Activated gamma-delta T cell treated with anti-CD3 and anti-CD28 coated beads, Interleukin-2, amount 50 U/mL, for 16 hours (primary cell): ENCODE measurements around the gene LITAFD.
"Not testable (repeated sequence)": the region's sequence is repeated elsewhere in the genome, so short reads cannot be mapped to it uniquely, and the experiment has no call there.

Source experiments
- DNase-seq: peaks from one replicate; pipeline ENCODE4 v3.0.0-alpha.2; 2020; ENCODE audit warnings: low read depth

Gene LITAFD

GRCh38 chr16:8872967-8873865, 8.9 kb upstream of the LITAFD start:
- no peak for DNase-seq

GRCh38 chr16:8873866-8874195, 8.3 kb upstream of the LITAFD start:
- not testable (repeated sequence) for DNase-seq

DNA sequence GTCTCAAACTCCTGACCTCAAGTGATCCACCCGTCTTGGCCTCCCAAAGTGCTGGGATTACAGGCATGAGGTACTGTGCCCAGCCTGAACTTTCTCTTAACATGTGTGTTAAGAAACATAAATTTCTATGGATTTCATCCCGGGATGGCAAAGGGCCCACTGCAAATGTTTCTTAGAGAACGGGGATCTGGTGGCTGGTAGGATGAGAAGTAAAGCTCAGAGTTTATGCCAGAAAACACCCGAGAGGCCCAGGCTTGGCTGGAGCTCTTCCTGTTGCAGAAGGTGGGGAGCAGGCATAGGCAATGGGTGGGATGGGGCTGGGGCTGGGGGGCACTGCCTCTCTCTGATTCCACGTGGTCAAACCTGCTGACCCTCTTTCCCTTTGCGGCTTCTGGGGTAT, 7.8 kb upstream of the LITAFD start:
- DNase-seq, result no peak

DNA sequence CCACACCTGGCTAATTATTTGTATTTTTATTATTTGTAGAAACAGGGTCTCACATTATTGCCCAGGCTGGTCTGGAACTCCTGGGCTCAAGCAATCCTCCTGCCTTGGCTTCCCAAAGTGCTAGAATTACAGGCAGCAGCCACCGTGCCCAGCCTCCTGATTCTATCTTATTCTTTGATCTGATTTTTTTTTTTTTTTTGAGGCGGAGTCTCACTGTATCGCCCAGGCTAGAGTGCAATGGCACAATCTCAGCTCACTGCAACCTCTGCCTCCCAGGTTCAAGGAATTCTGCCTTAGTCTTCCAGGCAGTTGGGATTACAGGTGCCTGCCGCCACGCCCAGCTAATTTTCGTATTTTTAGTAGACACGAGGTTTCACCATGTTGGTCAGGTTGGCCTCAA, 6.8 kb upstream of the LITAFD start:
- not testable (repeated sequence) for DNase-seq

- no peak for DNase-seq
Observed at GRCh38 chr16:8877894-8878522, 4.1 kb upstream of the LITAFD start.

GRCh38 chr16:8878523-8878911, 3.6 kb upstream of the LITAFD start:
- DNase-seq, result no peak

- DNase-seq, result no peak
Observed at GRCh38 chr16:8880839-8881510, 1.2 kb upstream of the LITAFD start.

DNA sequence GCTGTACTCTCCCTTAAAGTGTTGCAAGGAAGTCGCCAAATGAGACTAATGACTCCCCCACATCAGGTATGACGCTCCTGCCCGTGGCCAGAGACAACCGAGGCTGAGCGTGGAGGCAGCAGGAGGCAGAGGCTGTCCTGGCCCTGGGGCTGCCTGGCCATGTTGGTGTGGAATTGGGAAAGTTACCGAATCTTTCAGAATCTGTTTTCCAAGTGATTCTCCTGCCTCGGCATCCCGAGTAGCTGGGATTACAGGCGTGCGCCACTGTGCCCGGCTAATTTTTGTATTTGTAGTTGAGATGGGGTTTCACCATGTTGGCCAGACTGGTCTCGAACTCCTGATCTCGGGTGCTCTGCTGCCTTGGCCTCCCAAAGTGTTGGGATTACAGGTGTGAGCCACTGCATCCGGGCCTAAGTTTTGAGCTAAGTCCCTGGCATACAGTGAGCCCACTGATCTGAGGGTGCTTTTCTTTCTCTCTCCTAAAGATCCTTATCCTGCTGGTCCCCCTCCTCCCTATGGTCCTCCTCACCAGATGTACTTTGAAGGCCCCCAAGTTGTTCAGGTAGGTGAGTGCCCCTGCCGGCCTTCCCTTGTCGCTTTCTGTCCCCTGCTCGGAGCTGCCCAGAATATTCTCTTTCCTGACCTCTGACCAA, 700 bp downstream of the LITAFD start:
- DNase-seq, result no peak

DNA sequence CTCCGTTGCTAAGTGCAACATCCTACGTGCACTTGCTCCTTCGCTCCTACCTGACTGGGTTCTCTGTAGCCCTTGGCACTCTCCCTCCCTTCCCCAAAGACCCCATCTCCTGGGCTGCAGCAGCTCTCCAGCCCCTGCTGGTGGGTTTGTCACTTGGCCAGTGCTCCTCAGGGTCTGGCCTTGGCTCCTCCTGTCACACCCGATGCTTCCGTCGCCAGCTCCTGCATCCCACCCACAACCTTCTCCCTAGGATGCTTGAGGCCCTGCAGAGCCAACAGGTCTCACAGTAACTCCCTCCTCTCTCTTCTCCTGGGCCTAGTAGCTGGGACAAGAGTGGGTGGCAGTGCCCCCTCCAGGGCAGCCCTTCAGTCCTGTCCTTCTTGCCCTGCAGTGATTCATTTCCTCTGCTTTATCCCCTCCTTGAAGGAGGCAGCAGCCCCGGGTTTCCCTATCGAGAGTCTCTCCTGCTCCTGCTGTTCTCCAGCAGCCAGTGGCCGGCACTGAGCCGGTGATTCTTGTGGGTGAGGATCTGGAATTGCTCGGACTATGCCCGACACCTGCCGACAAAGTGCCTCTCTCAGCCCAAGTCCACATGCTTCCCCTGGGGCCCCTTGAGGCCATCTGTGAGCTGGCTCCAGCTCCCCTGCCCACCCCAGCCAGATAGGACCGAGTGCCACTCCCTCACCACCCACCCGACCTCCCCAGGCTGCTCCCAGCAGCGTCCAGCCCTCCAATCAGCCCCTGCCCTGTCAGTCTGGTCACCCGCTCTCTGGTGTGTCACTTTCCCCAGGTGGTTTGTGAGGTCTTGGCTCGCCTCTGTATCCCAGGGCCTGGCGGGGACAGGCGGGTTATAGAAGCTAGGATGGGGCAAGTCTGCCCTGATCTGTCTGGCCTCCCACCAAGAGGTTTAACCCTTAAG, 3.8 kb downstream of the LITAFD start:
- DNase-seq, result no peak

- no peak for DNase-seq
Observed at GRCh38 chr16:8886593-8887430, 4.7 kb downstream of the LITAFD start.

DNA sequence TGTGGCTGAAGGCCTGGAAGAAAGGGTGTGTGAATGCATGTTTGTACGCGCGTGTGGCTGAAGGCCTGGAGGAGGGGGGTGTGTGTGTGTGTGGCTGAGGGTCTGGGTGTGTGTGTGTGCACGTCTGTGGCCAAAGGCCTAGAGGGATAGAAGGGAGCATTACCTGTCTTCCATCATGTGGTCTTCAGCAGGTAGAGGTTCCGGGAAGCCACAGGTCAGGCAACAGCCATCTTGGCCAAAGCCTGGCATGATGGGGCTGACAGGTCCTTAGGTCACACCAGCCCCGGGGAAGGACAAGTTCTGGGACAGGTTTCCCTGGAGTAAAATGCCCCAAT, 5.2 kb downstream of the LITAFD start:
- DNase-seq, result no peak

- no peak for DNase-seq
Observed at GRCh38 chr16:8887952-8888560, 5.9 kb downstream of the LITAFD start.

DNA sequence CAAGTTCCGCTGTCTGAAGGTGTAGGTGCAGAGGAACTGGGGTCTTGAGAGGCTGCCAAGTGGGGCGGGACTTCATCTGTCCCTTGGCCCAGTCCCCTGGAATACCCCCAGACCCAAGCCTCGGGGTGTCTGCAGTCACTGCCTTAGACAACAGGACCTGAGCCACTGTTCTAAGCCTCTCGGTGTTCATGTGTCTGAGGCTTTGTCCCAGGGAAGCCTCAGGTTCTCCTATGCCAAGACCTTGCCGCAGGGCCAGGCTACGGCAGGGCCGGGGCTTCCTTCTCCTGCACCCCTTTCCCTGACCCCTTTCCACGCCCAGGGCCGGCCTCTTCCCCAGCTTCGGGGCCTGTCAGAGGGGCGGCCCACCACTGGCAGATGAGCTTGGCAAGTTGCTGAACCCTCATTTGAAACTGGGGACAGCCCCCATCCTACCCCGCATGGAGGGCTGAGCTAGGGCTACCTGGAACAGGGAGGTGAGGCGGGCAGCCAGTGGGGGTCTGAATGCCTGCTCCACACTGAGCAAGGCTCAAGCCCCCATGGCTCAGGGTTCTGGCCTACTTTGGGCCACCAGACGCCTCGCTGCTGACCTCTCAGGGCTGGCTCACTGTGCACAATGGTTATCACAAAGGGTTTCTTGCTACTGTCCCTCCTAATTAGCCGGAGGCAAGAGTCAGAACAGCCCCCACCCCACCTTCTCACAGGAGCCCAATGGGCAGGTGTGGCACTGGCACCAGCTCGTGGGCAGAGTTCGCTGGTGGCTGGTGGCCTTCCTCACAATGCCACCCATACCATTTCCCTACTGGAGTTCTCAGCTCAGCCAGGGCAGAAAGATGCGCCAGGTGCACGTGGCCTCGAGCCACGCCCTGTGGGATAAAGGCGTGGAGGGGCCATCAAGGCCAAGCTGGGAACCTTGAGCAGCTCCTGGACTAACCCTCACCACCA, 7.1 kb downstream of the LITAFD start:
- DNase-seq, result no peak

DNA sequence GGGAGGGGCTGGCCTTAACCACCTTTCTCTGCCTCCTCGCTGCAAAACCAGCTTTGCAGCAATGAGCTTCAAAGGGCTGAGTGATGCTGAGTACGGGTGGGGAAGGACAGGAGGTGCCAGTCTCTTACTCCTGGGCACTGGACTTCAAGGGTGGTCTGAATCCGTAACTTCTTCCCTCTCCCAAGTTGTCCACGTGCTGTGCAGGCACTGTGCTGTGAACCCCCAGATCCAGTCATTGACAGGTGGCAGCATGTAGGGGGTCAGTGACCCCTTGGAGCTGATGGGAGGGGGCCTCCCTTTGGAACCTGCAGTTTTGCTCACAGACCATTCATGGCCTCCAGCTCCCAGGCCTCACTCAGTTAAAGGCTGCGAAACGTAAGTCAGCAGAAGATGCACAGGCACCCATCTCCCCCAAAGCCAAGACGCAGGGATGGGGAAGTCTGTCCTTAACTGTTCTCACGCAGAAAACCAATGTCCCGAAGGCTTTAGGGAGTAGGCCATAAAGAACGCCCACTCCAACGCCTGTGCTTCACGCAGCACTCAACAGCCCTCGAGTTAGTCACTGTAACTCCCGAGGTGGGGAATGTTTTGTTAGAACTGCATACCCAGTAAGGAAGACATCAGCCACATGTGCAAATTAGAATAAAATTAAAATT, 7.9 kb downstream of the LITAFD start:
- DNase-seq, result no peak

- no peak for DNase-seq
Observed at GRCh38 chr16:8890549-8890921, 8.4 kb downstream of the LITAFD start.

DNA sequence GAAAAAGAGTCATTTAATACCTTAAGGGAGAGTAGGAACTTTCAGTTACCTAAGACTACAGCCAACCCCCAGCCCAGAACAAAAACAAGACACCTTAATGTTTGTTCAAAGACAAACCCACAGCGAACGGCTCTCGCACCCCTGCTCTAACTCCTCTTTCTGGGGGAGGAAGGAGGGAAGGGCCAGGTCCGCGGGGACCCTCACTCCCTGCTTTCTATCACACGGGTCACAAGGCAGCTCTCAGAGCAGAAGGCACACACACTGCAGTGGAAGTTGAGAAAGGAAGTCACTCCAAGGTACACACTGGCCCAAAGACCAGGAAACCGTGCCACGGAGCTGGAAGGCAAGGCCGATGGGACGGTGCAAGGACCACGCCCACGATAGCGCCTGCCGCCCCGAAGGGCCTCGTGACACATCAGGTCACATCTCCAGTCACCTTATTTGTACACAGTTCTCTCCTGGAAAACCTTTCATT, 10.0 kb downstream of the LITAFD start:
- DNase-seq, result no peak

DNA sequence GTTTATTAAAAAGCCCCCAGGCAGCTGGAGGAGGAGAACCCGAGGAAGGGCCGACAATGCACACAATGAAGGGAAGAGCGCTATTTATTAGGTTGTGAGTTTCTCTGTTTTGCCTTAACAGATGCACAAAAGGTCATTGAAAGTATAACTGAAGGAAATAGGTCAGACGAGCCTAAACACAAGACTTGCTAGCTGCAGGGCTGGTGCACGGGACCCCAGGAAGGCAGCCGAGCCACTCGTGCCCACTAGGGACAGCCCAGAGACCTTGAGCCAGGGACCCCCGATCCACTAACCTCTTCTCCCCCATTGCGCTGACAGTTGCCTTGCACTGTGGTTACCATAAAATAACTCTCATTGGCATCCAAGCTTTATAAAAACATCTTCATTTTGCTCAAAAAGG, 11.3 kb downstream of the LITAFD start:
- no peak for DNase-seq

DNA sequence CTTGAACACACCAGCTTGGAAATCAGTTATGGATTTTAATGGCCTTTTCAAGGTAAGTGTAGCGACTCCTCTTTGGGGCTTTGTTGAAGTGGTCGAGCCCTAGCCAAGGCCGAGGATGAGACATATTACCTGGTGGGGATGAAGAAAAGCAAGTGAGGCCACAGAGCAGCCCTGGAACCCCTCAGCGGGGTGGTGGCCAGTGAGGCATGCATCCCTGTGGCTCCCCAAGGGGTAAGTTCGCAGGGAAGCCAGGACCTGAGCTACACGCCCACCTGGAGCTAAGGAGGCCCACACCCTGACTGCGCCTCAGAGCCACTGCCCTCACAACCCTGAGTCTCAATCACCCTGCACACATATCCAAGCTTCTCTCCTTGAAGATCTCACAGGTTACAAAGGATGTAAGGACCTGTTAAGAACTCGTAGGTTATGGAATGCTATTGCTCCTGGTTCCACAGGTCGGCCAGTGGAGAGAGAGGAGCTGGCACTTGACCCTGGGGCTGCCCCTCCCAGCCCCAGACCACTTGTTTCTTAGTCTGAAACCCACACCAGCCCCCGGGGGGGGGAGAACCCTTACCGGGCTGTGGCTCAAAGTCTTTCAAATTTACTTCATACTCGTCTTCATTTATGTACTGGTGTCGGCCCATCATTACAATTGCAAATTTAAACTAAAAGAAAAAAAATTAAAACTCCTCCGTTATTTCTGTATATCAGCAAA, 12.0 kb downstream of the LITAFD start:
- DNase-seq, result no peak
